Loucy (cell line): Measurements from ENCODE around the gene STK38L.

Experiments
- H2AFZ ChIP-seq: fragments of 200-600 bp; sonication (generic); 2 replicates; pipeline ENCODE4 v1.6.0; 2016; ENCODE audit warnings: antibody characterized with exemption, mild to moderate bottlenecking, low read length, moderate library complexity
- H3F3A ChIP-seq: fragments of 200-600 bp; 2 replicates; pipeline ENCODE4 v1.6.0; 2016; ENCODE audit warnings: antibody characterized with exemption, low read depth, mild to moderate bottlenecking
- H3K27me3 ChIP-seq: fragments of 200-600 bp; sonication (generic); 2 replicates; pipeline ENCODE4 v1.6.1; 2014; ENCODE audit warnings: low read length, mild to moderate bottlenecking; ENCODE audit not compliant: insufficient read depth, poor library complexity, severe bottlenecking
- H3K36me3 ChIP-seq: fragments of 200-600 bp; sonication (generic); 2 replicates; pipeline ENCODE4 v1.6.1; 2016; ENCODE audit warnings: low read length; ENCODE audit not compliant: insufficient read depth
- H3K4me1 ChIP-seq: fragments of 200-600 bp; sonication (generic); 2 replicates; pipeline ENCODE4 v1.5.1; 2014; ENCODE audit warnings: low read length, mild to moderate bottlenecking; ENCODE audit not compliant: insufficient read depth, poor library complexity, severe bottlenecking
- H3K4me2 ChIP-seq: fragments of 200-600 bp; sonication (generic); 2 replicates; pipeline ENCODE4 v1.6.0; 2014; ENCODE audit warnings: antibody characterized with exemption, low read length, low read depth, mild to moderate bottlenecking; ENCODE audit not compliant: poor library complexity, severe bottlenecking
- H3K4me3 ChIP-seq: fragments of 200-600 bp; sonication (generic); 2 replicates; pipeline ENCODE4 v1.5.1; 2014; ENCODE audit warnings: low read length, mild to moderate bottlenecking, mixed read lengths; ENCODE audit not compliant: poor library complexity, severe bottlenecking
- H3K79me2 ChIP-seq: fragments of 200-600 bp; sonication (generic); 2 replicates; pipeline ENCODE4 v1.6.1; 2014; ENCODE audit warnings: low read length; ENCODE audit not compliant: insufficient read depth
- H3K9ac ChIP-seq: fragments of 200-600 bp; sonication (generic); 2 replicates; pipeline ENCODE4 v1.6.0; 2014; ENCODE audit warnings: mild to moderate bottlenecking, low read depth, low read length, moderate library complexity; ENCODE audit not compliant: poor library complexity, severe bottlenecking
- H3K9me2 ChIP-seq: fragments of 200-600 bp; sonication (generic); replicated peaks from 2 replicates; pipeline ENCODE4 v1.6.1; 2016; ENCODE audit warnings: low read depth, low read length, mixed read lengths
- H3K9me3 ChIP-seq: fragments of 200-600 bp; sonication (generic); 2 replicates; pipeline ENCODE4 v1.6.1; 2014; ENCODE audit warnings: mild to moderate bottlenecking, antibody characterized with exemption, low read length, low read depth; ENCODE audit not compliant: insufficient read depth
- H4K20me1 ChIP-seq: fragments of 200-600 bp; sonication (generic); 2 replicates; pipeline ENCODE4 v1.6.0; 2014; ENCODE audit warnings: antibody characterized with exemption, low read length, mild to moderate bottlenecking; ENCODE audit not compliant: insufficient read depth, poor library complexity, severe bottlenecking
- CTCF ChIP-seq: fragments of 200-600 bp; sonication (generic); conservative IDR thresholded peaks from 2 replicates; pipeline ENCODE4 v1.5.1; 2014; ENCODE audit warnings: mild to moderate bottlenecking, antibody characterized with exemption, low read length
- EZH2phosphoT487 ChIP-seq: fragments of 200-600 bp; IDR thresholded peaks from 2 replicates; pipeline ENCODE4 v1.6.1; 2018; ENCODE audit warnings: antibody characterized with exemption, mild to moderate bottlenecking, moderate library complexity, borderline replicate concordance

STK38L gene

GRCh38 chr12:27243804-27244688 lies at the start of gene STK38L:
STK38L (plus strand) TSS chr12:27244286; CDS start chr12:27297721, 53,435 bp downstream.
- H3K4me2 ChIP-seq, result peak within 1 kb of the TSS; percentile 75
- H3F3A ChIP-seq, result peaks cover 5% of the 10 kb centered on the region; the same call in 1 of the 2 replicates
- peak within 1 kb of the TSS; percentile 94 for H2AFZ ChIP-seq
- H3K9me3 ChIP-seq, result no peaks in the 10 kb centered on the region
- peaks cover 14% of the 10 kb centered on the region for H3K4me1 ChIP-seq
- no peaks in the 10 kb centered on the region for H3K9me2 ChIP-seq
- H3K79me2 ChIP-seq, result no peaks in the 10 kb centered on the region
- peak within 1 kb of the TSS; percentile 67 for H3K9ac ChIP-seq
- H3K27me3 ChIP-seq, result no peaks in the 10 kb centered on the region
- H3K4me3 ChIP-seq, result peak within 1 kb of the TSS; percentile 81
- no peaks in the 10 kb centered on the region for H4K20me1 ChIP-seq
- H3K36me3 ChIP-seq, result no peaks in the 10 kb centered on the region
- TF ChIP-seq EZH2phosphoT487 (no peak), CTCF (no peak)

GRCh38 chr12:27194644-27195043 lies 49.4 kb upstream of the STK38L start:
- TF ChIP-seq CTCF, result no peak
- no peak for TF ChIP-seq EZH2phosphoT487
- no peaks in the 10 kb centered on the region for H3K4me1 ChIP-seq
- H3K36me3 ChIP-seq, result no peaks in the 10 kb centered on the region
- no peak overlapping the region for H3K4me2 ChIP-seq
- H3K27me3 ChIP-seq, result no peaks in the 10 kb centered on the region
- H3F3A ChIP-seq, result no peaks in the 10 kb centered on the region
- H4K20me1 ChIP-seq, result no peaks in the 10 kb centered on the region
- H3K4me3 ChIP-seq, result no peak overlapping the region
- H3K79me2 ChIP-seq, result no peaks in the 10 kb centered on the region
- H2AFZ ChIP-seq, result no peak overlapping the region
- H3K9me2 ChIP-seq, result no peaks in the 10 kb centered on the region
- H3K9ac ChIP-seq, result no peak overlapping the region
- no peaks in the 10 kb centered on the region for H3K9me3 ChIP-seq

GRCh38 chr12:27198036-27198435 lies 46.0 kb upstream of the STK38L start:
- Histone ChIP-seq H3K27me3 (no peaks in the 10 kb centered on the region), H4K20me1 (no peaks in the 10 kb centered on the region), H2AFZ (no peak overlapping the region), H3K9me3 (no peaks in the 10 kb centered on the region), H3K4me2 (no peak overlapping the region), H3F3A (no peaks in the 10 kb centered on the region), H3K9ac (no peak overlapping the region), H3K36me3 (no peaks in the 10 kb centered on the region), H3K4me1 (no peaks in the 10 kb centered on the region), H3K9me2 (no peaks in the 10 kb centered on the region), H3K4me3 (no peak overlapping the region), H3K79me2 (no peaks in the 10 kb centered on the region)
- TF ChIP-seq CTCF (no peak), EZH2phosphoT487 (no peak)
